ELR (cell line): ENCODE data around the gene MYBL2.
A peak's percentile ranks its signal among the peaks of the same experiment; 100 is the strongest.
"Not testable (repeated sequence)": the region's sequence is repeated elsewhere in the genome, so short reads cannot be mapped to it uniquely, and the experiment has no call there.

Source experiments
- DNase-seq: peaks from one replicate; pipeline ENCODE4 v3.0.0-alpha.2; 2015; ENCODE audit warnings: low read depth

MYBL2 gene

DNA sequence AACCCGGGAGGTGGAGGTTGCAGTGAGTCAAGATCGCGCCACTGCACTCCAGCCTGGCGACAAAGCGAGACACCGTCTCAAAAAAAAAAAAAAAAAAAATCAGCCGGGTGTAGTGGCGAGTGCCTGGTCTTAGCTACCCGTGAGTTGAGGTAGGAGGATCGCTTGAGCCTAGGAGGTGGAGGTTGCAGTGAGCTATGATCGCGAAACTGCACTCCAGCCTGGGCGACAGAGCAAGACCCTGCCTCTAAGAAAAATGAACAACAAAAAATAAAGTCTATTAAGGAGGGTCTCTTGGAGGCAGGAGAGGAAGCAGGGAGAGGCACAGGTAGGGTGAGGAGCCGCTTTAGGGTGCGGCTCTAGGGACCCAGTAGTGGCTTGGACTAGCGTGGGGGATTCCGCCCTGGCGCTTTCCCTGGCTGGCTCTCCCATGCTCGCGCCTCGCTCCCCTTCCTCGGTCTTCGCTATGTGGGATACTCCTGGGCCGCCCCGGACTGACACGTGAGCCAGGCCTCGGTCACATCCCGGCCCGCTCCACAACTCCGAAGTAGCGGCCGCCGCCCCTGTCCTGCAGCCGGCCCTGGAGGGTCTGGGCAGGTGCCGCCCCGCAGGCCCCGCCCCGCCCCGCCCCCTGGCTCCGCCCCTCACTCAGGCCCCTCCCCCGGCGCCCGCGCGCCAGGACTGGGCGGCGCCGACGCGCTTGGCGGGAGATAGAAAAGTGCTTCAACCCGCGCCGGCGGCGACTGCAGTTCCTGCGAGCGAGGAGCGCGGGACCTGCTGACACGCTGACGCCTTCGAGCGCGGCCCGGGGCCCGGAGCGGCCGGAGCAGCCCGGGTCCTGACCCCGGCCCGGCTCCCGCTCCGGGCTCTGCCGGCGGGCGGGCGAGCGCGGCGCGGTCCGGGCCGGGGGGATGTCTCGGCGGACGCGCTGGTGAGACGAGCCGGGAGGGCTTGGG, at the start of gene MYBL2:
MYBL2 (plus strand) TSS at position 739 of the 953 bp plus-strand sequence; CDS start at position 909, 170 bp downstream.
- DNase-seq = peak; percentile 84

DNA sequence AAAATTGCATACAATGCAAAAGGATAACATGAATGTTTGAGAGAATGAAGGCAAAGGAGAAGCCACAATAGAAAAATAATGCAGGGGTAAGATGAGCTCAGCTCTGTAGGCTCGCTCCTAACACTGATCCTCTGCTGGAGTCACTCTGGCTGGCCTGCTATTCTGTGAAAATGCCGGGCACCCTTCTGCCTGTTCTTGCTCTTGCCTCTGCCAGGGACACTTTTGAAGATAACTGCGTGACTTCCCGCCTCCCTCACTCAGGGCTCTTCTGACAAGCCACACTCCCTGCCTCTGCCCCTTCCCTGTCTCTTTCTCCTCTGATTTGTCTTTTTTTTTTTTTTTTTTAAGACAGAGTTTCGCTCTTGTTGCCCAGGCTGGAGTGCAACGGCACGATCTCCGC, 35.3 kb upstream of the MYBL2 start:
- no peak for DNase-seq

DNA sequence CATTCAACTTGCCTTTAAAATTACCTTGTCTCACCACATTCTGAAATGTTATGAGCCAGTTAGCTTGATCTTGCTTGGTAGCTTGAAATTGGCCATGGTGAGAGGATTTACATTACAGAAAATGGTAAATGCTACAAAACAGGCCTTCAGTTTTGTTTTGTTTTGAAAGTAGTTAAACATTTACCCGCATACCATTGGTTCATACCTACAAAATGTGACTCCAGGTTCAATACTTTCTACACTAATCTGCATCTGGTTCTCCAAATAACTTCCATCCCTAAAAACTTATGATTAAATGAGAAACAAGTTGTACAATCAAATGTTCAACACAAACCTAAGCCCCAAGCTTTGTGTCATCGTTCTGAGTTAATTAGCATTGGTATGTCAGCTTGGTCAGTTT, 30.5 kb upstream of the MYBL2 start:
- DNase-seq = no peak

DNA sequence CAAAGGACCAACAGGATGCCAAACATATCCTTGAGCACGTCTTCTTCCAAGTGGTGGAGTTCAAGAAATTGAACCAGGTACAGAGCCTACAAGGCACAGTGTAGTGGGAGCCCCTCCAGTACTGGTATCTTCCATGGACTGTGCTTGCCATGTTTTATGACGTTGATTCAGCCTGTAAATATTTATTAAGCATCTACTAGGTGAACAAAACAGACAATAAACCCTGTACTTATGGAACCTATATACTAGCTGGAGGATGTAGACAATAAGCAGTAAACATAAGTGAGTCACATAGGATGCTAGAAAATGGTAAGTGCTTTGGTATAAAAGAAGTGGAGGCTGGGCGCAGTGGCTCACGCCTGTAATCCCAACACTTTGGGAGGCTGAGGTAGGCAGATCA, 24.4 kb upstream of the MYBL2 start:
- no peak for DNase-seq

DNA sequence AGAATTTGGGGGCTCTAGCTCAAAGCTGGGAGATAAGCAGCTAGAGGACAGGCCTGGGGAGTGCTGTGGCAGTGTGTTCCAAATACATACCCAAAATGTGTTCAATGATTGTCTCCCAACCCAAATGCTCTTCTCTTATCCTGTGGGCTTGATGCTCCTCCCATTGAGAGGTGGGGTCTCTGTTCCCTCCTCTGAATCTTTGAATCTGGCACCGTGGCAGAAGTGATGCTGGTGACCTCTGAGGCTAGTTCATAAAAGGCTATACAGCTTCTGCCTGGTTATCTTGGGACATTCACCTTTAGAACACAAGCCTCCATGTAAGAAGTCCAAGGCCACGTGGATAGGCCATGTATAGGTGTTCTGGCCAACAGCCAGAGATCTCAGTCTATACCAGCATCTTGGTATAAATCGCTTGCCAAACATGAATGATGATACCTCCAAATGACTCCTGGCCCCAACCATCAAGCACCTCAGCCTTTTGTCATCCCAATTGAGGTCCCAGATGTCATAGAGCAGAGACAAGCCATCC, 15.9 kb upstream of the MYBL2 start:
- no peak for DNase-seq

DNA sequence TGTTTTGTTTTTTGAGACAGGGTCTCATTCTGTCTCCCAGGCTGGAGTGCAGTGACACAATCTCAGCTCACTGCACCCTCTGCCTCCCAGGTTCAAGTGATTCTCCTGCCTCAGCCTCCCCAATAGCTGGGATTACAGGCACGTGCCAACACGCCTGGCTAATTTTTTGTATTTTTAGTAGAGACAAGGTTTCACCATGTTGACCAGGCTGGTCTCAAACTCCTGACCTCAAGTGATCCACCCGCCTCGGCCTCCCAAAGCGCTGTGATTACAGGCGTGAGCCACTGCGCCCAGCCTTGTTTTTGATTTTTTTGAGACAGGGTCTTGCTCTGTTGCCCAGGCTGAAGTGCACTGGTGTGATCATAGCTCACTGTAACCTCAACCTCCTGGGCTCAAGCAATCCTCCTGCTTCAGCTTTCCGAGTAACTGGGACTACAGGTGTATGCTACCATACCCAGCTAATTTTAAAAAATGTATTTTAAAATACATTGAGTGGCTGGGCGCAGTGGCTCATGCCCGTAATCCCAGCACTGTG, 15.2 kb upstream of the MYBL2 start:
- not testable (repeated sequence) for DNase-seq

DNA sequence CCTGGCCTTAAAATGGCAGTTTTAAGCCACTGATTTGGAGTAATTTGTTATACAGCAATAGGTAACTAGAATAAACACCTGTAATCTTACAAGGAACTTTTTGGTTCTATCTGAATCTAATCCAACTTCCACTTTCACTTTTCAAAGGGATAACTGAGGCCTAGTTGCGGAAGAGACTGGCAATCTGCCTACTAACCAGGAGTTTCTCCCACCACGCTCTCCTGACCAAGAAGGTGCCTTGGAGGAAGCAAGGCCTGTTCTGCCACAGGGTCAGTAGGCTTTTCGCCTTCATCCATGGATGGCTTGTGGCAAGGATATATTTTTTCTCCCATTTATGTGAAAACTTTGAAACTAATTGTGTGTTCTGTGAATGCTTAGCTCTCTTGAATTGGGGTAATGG, 12.9 kb upstream of the MYBL2 start:
- no peak for DNase-seq

DNA sequence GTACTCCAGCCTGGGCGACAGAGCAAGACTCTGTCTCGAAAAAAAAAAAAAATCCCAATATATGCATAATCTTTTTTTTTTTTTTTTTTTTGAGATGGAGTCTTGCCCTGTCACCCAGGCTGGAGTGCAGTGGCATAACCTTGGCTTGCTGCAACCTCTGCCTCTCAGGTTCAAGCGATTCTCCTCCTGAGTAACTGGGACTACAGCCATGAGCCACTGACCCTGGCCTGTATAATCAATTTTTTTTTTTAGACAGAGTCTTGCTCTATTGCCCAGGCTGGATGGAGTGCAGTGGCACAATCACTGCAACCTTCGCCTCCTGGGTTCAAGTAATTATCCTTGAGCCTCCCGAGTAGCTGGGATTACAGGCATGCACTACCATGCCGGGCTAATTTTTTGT, 11.7 kb upstream of the MYBL2 start:
- DNase-seq = not testable (repeated sequence)

DNA sequence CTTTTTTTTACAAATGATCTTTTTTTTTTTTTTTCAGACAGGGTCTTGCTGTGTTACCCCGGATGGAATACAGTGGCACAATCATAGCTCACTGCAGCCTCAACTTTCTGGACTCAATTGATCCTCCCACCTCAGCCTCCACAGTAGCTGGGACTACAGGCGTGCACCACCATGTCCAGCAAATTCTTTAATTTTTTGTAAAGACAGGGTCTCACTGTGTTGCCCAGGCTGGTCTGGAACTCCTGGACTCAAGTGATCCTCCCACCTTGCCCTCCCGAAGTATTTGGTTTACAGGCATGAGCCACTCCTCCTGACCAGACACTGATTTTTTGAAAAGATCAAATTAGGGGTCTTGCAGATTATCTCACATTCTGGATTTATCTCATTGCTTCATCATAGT, 11.0 kb upstream of the MYBL2 start:
- DNase-seq = no peak

DNA sequence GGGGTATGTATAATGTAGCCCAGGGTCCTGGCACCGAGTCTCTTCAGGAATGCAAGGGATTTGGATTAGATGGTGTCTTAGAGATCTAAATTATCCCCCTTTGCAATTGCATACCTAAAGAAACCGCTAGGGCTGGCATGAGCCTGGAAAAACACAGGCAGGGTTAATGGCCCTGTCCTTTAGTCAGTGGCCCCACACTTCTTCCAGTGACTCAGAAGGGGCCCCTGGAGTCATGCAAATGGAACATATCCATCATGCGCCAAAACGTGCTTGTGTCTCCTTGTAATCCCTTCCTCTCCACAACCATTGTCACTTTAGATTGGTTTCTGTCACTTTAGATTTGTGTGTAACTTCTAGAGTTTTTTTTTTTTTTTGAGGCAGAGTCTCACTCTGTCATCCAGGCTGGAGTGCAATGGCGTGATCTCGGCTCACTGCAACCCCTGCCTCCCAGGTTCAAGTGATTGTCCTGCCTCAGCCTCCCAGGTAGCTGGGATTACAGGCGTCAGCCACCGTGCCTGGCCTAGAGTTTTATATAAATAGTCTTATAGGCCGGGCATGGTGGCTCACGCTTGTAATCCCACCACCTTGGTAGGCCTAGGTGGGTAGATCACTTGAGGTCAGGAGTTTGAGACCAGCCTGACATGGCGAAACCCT, 8.7 kb upstream of the MYBL2 start:
- peak; percentile 62 for DNase-seq

DNA sequence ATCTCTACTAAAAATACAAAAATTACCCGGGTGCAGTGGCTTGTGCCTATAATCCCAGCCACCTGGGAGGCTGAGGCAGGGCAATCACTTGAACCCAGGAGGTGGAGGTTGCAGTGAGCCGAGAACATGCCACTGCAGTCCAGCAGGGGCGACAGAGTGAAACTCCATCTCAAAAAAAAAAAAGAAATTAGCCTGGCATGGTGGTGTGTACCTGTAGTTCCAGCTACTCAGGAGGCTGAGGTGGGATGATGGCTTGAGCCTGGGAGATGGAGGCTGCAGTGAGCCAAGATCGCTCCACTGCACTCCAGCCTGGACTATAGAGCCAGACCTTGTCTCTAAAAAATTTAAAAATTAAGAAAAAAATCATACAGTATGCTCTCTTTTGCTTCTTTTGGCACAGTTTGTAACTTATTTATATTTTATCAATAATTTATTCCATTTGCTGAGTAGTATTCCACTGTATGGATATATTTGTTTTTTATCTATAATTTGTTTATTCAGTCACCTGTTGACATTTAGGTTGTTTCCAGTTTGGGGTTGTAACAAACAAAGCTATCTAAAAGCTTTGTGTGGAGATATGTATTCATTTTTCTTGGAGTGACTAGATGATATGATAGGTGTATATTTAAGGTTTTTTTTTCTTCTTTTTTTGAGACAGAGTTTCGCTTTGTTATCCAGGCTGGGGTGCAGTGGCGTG, 8.0 kb upstream of the MYBL2 start:
- DNase-seq = peak; percentile 20

DNA sequence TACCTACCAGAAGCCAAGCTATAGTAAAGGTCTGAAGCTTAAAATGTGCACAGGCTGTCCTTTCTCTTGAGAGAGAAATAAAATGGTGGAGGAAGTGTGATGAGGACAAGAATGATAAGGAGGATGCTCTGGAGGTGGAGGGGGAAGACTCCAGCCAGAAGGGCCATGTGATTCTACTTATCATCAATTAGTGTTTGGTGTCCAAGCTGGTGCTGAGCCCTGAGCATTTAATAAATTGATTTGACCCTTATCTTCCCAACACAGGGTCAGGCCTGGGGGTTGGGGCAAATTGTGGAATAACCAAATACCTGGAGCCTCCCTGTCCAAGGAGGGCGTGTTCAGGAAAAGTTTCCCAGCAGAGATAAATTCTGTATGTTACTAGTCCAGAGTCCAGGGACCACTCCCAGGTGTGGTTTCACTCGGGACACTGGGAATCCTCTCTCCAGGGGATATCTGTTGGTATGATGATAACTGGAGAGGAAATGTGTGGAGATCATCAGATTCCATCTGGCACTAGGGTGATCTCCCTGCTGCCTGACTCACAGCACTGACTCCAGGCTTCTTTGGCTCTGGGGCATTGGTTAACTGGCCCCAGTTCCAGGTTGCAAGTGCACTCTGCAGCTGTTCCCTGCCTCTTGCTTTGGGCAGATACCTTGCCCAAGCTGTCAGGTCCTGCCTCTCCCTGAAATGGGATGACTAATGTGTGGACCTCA, 3.8 kb upstream of the MYBL2 start:
- DNase-seq = peak; percentile 77

DNA sequence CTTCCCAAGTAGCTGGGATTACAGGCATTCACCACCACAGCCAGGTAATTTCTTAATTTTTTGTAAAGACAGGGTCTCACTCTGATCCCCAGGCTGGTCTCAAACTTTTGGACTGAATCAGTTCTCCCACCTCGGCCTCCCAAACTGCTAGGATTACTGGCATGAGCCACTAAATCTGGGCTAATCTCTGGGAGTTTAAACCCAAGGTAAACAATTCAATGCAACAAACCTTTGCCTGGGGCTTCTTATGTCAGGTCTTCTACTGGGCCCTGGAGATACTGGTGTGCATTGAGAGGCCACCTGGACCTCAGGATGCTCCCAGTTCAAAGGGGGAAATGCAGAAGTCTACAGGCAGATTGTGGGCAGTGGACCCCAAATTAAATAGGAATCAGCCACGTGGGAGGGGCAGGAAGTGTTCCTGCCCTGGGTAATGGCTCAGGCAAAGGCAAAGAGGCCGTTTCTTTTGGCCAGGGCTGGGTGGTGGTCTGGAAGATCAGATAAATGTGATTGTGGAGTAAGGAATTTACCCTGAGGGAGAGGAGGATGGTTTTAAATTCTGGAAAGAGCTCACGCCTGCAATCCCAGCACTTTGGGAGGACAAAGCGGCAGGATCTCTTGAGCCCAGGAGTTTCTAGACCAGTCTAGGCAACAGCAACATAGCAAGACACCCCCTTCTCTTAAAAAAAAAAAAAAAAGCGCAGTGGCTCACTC, 1.3 kb upstream of the MYBL2 start:
- peak; percentile 71 for DNase-seq

DNA sequence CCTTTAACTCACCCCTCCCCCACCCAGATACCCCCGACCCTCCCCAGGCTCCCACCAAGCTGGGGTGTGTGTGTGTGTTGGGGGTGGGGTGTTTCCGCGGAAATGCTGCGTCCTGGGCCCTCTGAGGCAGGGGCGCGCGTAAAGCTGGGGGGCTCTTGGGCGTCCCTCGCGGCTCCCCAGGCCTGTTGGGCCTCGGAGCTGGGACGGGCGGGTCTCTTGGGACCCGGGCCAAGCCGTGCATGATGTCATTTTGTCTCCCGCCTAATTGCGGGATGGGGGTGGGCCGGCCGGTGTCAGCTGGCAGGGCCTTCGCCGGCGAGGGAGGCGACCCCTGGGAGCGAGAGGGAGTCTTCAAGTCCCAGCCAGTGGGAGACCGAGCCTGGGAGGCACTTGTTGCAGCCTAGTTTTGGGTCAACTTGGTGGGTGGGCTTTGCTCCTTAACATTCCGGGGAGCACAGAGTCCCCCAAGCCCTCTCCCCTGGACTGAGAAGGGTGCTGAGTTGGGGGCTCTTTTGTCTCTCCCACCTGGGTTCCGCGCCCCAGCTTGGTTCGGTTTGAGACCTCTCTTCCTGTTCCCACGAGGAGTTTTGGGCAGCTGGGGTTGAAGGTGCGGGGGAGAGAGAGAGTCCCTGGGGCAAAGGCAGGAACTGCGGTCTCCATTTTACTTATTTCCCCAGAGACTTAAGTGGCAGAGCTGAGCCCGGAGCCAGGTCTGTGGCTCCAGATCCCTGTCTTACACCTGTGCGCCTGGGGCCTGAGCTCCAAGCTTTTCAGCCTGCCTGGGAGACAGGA, 623 bp downstream of the MYBL2 start:
- DNase-seq = peak; percentile 77

DNA sequence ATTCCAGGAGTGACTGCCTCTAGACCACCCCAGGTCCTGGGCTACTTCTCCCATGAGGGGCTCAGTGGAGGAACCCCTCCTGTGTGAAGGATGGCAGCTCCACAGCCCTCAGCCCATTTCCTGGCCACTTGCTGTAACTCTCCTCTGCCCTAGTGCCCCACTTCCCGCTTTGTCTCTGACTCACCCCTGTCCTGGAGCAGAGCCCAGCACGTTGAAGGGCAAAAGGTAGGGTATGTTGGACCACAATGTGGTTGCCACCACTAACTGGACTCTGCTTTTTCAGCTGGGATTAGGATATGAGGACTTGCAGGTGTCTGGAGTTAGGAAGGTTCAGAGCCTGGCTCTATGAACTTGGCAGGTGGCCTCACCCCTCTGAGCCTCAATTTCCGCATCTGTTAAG, 2.4 kb downstream of the MYBL2 start:
- DNase-seq = peak; percentile 81

DNA sequence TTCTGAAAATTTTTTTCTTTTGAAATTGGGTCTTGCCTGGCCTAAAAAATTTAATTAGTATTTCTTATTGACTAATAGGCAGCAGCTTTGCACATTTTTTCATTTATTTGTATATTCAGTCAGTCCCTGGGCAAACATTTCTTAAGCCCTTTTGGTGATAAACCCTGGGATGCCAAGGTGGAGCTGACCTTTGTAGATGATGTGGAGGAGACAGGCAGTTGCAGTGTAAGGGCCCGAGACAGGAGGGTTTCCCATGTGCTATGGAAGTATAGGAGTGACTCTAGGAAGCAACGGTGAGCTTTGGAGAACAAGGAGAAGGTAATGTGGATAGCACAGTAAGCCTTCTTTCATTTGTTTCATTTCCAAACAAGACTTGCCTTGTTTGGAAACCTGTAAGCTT, 3.5 kb downstream of the MYBL2 start:
- DNase-seq = no peak

DNA sequence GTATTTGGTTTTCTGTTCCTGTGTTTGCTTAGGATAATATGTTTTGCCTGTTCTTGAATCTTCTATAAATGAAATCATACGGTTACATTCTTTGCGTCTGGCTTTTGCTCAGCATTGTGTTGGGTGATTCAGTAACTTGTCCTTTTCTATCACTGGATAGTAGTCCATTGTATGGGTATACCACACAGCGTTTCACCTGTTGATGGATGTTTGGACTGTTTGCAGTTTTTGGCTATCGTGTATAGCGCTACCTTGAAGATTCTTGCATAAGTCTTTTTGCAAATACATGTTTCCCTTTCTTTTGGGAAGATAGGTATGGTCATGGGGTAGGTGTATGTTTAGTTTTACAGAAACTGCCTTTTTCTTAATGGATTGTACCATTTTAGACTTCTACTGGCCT, 9.5 kb downstream of the MYBL2 start:
- DNase-seq = no peak

DNA sequence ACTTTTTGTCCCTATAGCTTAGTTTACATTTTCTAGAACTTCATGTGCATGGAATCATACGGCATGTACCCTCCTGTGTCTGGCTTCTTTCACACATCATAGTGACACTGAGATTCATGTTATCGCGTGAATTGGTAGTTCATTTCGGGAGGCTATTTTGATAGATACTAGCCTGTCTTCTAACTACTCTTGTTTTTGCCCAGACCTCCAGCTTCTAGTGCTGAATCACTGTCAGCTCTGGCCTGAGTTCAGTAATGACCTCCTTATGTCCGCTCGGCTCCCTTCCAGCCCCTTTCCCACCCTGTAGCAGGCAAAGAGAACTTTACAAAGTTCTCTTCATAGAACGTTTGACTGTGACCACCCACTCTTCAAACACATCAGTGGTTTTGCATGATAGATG, 14.1 kb downstream of the MYBL2 start:
- no peak for DNase-seq

DNA sequence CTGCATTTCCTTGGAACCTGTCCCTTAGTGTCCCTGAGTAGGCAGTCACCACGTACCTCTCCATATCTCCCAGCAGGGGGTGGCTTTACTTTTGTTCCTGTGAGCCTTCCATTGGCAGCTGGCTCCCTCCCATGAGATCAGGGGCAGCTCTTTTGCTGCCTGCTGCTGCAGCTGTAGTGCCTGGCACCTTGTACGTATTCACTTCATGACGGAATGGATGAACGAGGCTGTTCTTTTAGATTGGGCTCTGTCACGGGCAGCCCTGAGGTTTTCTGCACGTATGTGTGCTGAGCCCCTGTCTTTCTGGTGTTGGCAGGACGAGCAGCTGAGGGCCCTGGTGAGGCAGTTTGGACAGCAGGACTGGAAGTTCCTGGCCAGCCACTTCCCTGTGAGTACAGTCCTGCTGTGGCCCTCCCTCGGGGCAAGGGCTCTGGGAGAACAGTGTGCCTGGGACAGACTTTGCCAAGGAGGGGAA, 14.6 kb downstream of the MYBL2 start:
- DNase-seq = peak; percentile 36

DNA sequence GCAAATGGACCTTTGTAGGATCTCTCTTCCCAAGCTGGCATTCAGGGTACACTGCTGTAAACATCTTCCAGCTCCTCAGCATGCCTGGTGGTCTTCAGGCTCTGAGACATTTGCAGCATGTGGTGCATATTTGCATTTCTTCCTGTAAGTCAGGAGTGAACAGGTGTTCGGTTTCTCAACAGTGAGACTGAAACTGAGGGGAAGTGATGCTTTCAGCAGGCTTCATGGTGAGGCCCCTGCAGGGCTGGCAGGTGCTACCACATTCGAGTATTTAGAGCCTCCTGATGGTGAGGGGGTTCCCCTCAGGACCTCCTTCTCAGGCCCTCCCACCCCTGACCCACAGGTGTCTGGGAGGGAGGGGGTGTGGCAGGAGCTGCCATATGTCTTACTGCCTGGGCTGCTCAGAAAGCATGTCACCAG, 15.1 kb downstream of the MYBL2 start:
- no peak for DNase-seq
